Endometrial microvascular endothelial cells (primary cell): ENCODE measurements around the gene OR6P1. TPM values are rescaled to one million over a fixed set of nuclear protein-coding genes. Genes with fewer than 3 reads are reported as not detected.

ENCODE experiments used
- in situ Hi-C: cut with HindIII; loops from 2 replicates; pipeline ENCODE4 v1.10.0; 2017; ENCODE audit warnings: low sequenced_read_pairs, low pct_unique_long_range_greater_than_20kb; ENCODE audit errors: inconsistent ontology term
- total RNA-seq: library from RNA; depleted of rRNA; stranded (reverse); fragments of >200 nt; gene quantifications from one replicate; pipeline ENCODE4 v1.2.3, GENCODE V29; 2015; ENCODE audit errors: inconsistent ontology term

Gene OR6P1
- total RNA-seq, 1 donor from 2014 or later, result not detected

GRCh38 chr1:158521666-158522058, 48.7 kb downstream of the OR6P1 start:
- in situ Hi-C loops, result no loop called here

- in situ Hi-C loops, result no loop called here
Measured at GRCh38 chr1:158520955-158521665, 49.3 kb downstream of the OR6P1 start.

- in situ Hi-C loops, result no loop called here
Measured at GRCh38 chr1:158520021-158520420, 50.4 kb downstream of the OR6P1 start.

DNA sequence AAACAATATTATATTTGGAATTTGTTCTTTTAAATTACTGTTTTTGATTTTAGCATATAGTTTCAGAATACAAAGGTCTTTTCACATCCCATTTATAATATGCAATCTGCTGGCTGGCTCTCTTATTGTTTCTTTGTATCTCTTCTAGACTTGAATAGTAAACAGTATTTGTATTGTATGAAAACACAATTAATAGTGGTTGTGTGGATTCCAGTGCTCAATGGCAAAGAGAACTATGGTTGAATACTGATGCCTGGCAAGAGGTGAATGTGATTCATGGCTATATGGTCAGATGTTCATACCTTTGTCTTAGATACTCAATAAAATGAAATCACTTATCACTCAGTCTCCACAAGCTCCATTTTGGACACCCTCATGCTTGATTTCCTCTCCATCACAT, 53.4 kb downstream of the OR6P1 start:
- in situ Hi-C loops, result no loop called here

Other genes with a start within 250 kb of the OR6P1 start
- not detected for gene CD1B, start 239.0 kb downstream of the OR6P1 start, total RNA-seq
- not detected for gene CD1E, start 216.7 kb downstream of the OR6P1 start, total RNA-seq
- gene OR10T2, start 171.1 kb downstream of the OR6P1 start, total RNA-seq, result not detected
- not detected for gene OR10K2, start 144.3 kb downstream of the OR6P1 start, total RNA-seq
- not detected for gene OR10K1, start 108.7 kb downstream of the OR6P1 start, total RNA-seq
- gene OR10R2, start 98.4 kb downstream of the OR6P1 start, total RNA-seq, result not detected
- not detected for gene OR6Y1, start 16.2 kb downstream of the OR6P1 start, total RNA-seq
- not detected for gene OR10X1, start 9.3 kb upstream of the OR6P1 start, total RNA-seq
- gene OR10Z1, start 34.7 kb upstream of the OR6P1 start, total RNA-seq, result not detected
- not detected for gene SPTA1, start 116.1 kb upstream of the OR6P1 start, total RNA-seq
- not detected for gene OR6K2, start 130.1 kb upstream of the OR6P1 start, total RNA-seq
- gene OR6K3, start 150.1 kb upstream of the OR6P1 start, total RNA-seq, result not detected
- not detected for gene OR6K6, start 184.1 kb upstream of the OR6P1 start, total RNA-seq
- not detected for gene OR6N1, start 201.6 kb upstream of the OR6P1 start, total RNA-seq
- gene OR6N2, start 210.6 kb upstream of the OR6P1 start, total RNA-seq, result not detected